Type B pancreatic cell (in vitro differentiated cells): ENCODE results near the gene MAP2K3. TPM values are rescaled to one million over a fixed set of nuclear protein-coding genes. Genes with fewer than 3 reads are reported as not detected.

Experiments
- DNase-seq: peaks from one replicate; pipeline ENCODE4 v3.0.0; 2021; ENCODE audit warnings: mixed read lengths; ENCODE audit not compliant: unreplicated experiment; ENCODE audit errors: extremely low spot score
- H3K27ac Mint-ChIP-seq: 2 replicates; pipeline ENCODE4 v1.8.0; 2021; ENCODE audit warnings: mild to moderate bottlenecking, mixed read lengths
- H3K27me3 Mint-ChIP-seq: 2 replicates; pipeline ENCODE4 v1.8.0; 2021; ENCODE audit warnings: mixed read lengths
- H3K36me3 Mint-ChIP-seq: 2 replicates; pipeline ENCODE4 v1.8.0; 2021; ENCODE audit warnings: mixed read lengths
- H3K4me1 Mint-ChIP-seq: one replicate; pipeline ENCODE4 v1.8.0; 2021; ENCODE audit warnings: mixed read lengths; ENCODE audit not compliant: unreplicated experiment
- H3K4me3 Mint-ChIP-seq: 2 replicates; pipeline ENCODE4 v1.8.0; 2021; ENCODE audit warnings: mild to moderate bottlenecking, mixed read lengths
- H3K9me3 Mint-ChIP-seq: 2 replicates; pipeline ENCODE4 v1.8.0; 2021; ENCODE audit warnings: mixed read lengths
- total RNA-seq: library from RNA; stranded (reverse); gene quantifications from 2 replicates; pipeline ENCODE4 v1.2.1, GENCODE V29; 2021; ENCODE audit warnings: low replicate concordance
- TF ChIP-seq, protein P1 (sequence below): fragments of 200-600 bp; sonication (generic); conservative IDR thresholded peaks from 2 replicates; pipeline ENCODE4 v1.5.0; 2021; ENCODE audit warnings: antibody characterized with exemption, mild to moderate bottlenecking

Gene MAP2K3
- total RNA-seq, 1 donor from 2014 or later, result 23.6 TPM

DNA sequence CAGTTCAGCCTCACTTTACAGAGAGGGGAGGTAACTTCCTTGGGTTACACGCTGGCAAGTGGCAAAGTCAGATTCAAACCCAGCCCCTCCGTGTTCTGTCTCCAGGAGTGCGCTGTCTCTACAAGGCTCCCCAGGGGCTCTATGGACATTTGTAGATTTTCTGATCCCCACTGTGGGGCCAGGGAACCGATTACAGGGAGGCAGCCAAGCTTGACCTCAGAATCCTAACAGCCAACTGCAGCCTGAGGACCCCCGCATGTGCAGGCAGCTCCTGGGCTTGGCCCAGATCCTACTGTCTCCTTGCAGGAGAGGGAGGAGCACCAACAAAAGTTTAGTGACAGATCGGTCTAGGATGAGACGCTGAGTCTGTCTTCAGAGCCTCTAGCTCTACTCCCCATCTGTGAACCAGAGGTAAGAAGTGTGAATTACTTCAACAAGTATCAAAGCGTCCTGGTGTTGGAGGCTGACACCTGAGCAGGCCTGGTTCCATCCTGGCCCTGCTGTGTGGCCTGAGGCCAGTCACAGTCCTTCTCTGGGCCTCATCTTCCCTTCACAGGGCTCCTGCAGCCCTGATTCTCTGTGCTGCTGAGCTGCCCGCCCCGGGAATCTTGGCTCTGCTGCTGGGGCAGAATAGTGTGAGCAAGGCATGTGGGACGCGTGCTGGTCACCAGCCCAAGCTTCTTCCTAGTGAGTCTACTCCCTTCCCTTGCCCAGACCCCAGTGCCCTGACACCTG is 22.1 kb upstream of the MAP2K3 start:
- Mint-ChIP-seq H3K9me3 (no peaks in the 10 kb centered on the region), H3K27ac (no peak overlapping the region), H3K4me3 (no peak overlapping the region), H3K4me1 (no peaks in the 10 kb centered on the region), H3K27me3 (no peaks in the 10 kb centered on the region), H3K36me3 (no peaks in the 10 kb centered on the region)
- TF ChIP-seq, protein P1, sequence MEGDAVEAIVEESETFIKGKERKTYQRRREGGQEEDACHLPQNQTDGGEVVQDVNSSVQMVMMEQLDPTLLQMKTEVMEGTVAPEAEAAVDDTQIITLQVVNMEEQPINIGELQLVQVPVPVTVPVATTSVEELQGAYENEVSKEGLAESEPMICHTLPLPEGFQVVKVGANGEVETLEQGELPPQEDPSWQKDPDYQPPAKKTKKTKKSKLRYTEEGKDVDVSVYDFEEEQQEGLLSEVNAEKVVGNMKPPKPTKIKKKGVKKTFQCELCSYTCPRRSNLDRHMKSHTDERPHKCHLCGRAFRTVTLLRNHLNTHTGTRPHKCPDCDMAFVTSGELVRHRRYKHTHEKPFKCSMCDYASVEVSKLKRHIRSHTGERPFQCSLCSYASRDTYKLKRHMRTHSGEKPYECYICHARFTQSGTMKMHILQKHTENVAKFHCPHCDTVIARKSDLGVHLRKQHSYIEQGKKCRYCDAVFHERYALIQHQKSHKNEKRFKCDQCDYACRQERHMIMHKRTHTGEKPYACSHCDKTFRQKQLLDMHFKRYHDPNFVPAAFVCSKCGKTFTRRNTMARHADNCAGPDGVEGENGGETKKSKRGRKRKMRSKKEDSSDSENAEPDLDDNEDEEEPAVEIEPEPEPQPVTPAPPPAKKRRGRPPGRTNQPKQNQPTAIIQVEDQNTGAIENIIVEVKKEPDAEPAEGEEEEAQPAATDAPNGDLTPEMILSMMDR, result no peak
- DNase-seq, result no peak

DNA sequence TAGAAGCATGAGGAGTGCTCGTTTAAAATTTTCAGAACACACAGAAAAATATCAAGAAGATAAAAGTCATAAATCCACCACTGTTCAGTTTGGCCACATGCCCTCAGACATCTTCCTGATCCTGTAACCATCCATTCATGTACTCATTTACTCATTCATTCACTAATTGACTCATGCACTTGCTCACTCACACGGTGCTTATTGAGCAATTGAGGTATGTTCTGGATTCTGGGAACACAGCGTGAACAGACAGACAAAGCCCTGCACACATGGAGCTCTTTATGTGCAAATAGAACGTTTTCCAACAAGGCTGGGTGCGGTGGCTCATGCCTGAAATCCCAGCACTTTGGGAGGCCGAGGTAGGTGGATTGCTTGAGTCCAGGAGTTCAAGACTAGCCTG is 21.1 kb upstream of the MAP2K3 start:
- H3K27ac Mint-ChIP-seq, result no peak overlapping the region
- no peak for DNase-seq
- no peak overlapping the region for H3K4me3 Mint-ChIP-seq
- TF ChIP-seq, protein P1, result no peak
- H3K27me3 Mint-ChIP-seq, result no peaks in the 10 kb centered on the region
- no peaks in the 10 kb centered on the region for H3K9me3 Mint-ChIP-seq
- no peaks in the 10 kb centered on the region for H3K36me3 Mint-ChIP-seq
- no peaks in the 10 kb centered on the region for H3K4me1 Mint-ChIP-seq

DNA sequence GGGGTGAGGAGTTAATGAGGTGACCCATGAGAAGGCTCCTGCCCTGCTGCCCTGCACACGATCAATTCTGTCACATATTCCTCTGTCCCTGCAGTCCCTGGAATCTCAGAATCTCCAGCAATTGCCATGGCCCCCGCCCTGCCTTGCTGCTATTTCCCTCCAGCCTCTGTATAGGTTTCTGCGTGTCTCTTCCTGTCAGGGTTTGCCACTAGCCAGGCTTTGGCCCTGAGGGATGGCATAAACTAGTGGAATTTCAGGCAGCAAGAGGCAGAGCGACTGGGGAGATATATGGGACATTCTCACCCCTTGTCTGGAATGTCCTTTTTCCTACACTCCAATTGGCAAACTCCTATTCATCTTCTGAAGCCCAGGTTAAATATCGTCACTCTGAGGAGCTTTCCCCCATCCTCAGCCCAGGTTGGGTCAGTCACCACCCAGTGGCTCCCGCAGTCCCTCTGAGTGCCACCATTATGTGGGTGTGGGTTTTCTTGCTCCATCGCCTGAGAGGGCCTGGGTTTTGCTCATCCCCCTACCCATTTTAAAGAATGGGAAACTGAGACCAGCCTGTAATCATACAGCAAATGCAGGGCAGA is 15.8 kb upstream of the MAP2K3 start:
- TF ChIP-seq, protein P1, result no peak
- no peak for DNase-seq
- H3K27me3 Mint-ChIP-seq, result peaks cover 5% of the 10 kb centered on the region
- H3K4me3 Mint-ChIP-seq, result no peak overlapping the region
- no peaks in the 10 kb centered on the region for H3K36me3 Mint-ChIP-seq
- H3K4me1 Mint-ChIP-seq, result no peaks in the 10 kb centered on the region
- H3K27ac Mint-ChIP-seq, result no peak overlapping the region
- H3K9me3 Mint-ChIP-seq, result no peaks in the 10 kb centered on the region

DNA sequence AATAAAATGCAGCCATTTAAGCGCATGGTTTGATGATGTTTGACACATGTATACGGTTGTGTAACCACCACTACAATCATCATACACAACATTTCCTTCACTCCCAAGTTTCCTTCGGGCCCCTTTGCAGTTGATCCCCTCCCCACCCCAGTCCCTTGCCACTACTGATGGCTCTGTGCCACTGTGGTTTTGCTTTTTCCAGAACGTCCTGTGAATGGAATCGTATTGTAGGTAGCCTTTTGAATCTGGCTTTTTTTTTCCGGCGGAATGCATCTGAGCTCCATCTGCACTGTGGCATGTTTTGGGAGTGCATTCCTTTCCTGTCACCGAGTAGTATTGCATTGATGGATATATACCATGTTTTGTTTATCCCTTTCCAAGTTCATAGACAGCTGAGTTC is 15.1 kb upstream of the MAP2K3 start:
- peaks cover 5% of the 10 kb centered on the region for H3K27me3 Mint-ChIP-seq
- DNase-seq, result no peak
- no peaks in the 10 kb centered on the region for H3K36me3 Mint-ChIP-seq
- no peaks in the 10 kb centered on the region for H3K9me3 Mint-ChIP-seq
- H3K4me3 Mint-ChIP-seq, result no peak overlapping the region
- no peak overlapping the region for H3K27ac Mint-ChIP-seq
- H3K4me1 Mint-ChIP-seq, result no peaks in the 10 kb centered on the region
- TF ChIP-seq, protein P1, result no peak

DNA sequence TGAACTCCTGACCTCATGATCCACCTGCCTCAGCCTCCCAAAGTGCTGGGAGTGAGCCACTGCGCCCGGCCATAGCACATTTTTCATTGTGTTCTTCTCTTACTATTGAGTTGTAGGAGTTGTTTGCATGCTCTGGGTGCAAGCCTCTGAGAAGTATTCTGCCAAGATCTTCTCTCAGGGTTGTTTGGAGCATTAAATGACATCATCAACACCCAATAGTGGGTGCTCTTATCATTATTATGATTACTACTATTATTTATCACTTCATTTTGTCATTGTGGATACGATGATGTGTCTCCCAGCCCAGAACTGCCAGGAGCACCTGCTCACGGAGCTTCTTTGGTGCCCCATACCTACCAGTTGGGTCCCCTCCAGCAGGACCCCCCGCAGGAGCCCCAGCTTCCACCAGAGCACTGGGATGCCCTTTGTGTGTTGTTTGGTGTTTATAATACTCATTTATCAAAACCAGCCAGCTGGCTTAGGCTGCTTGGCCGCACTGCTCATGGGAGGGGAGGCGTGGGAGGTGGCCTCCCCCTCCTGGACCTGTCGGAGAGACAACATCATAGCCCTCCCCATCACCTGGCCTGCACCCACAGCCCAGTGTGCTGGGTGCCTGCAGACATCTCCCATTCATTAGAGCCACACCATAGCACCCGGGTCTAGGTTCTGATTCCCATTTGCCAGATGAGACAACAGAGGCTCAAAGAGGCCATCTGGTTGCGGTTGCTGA is 12.9 kb upstream of the MAP2K3 start:
- no peaks in the 10 kb centered on the region for H3K9me3 Mint-ChIP-seq
- H3K4me3 Mint-ChIP-seq, result no peak overlapping the region
- TF ChIP-seq, protein P1, result no peak
- H3K27ac Mint-ChIP-seq, result no peak overlapping the region
- no peaks in the 10 kb centered on the region for H3K36me3 Mint-ChIP-seq
- H3K4me1 Mint-ChIP-seq, result peaks cover 9% of the 10 kb centered on the region
- peaks cover 9% of the 10 kb centered on the region for H3K27me3 Mint-ChIP-seq
- no peak for DNase-seq
